ENCODE measurements around the gene BPIFB6.
"Not testable (repeated sequence)": the region's sequence is repeated elsewhere in the genome, so short reads cannot be mapped to it uniquely, and the experiment has no call there.

BPIFB6 gene

GRCh38 chr20:33027769-33028751 lies 3.4 kb upstream of the BPIFB6 start:
- DNase-seq (ENCODE audit: low read depth in 1 of 2, low spot score in 1 of 2): no peak

DNA sequence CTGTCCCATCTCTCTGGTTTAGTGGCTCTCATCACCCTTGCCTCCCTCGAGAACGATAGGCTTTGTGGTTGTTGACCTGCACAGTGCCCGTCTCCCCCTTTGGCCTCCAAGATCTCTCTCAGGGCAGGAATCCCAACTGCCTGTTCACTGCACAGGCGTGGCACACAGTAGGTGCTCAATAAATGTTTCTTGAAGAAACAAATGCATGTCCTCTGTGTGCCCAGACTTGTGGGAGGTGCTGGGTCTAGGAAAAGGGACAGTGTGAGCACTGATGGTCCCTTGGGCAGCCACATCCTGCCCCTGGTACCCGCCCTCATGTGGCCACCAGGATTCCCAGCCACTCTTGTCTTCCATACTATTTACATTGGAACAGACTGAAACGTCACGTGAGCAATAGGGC lies 2.6 kb upstream of the BPIFB6 start:
- DNase-seq (ENCODE audit: low read depth in 1 of 2, low spot score in 1 of 2): no peak

GRCh38 chr20:33030076-33030475 lies 1.4 kb upstream of the BPIFB6 start:
- DNase-seq (ENCODE audit: low read depth in 1 of 2, low spot score in 1 of 2): no peak

DNA sequence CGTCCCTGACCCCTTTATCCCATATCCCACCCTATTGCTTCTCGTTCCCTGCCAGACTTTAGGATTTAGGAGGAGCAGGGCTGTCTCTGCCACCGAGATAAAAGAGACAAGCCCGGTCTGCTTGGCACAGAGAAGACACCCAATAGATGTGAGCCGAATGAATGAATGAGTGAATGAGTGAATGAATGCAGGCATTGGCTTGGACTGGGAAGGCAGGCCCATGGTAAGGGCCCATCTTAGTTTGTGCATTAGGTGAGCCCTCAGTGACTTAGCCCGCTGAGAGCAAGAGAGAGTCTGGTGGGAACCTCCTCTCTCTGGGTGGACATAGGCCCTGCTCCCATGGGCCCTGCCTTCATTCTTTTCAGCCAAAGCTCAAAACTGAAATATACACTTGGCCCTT lies 879 bp upstream of the BPIFB6 start:
- DNase-seq (ENCODE audit: low read depth in 1 of 2, low spot score in 1 of 2): no peak

GRCh38 chr20:33032555-33032954 lies 1.1 kb downstream of the BPIFB6 start:
- no peak for DNase-seq (ENCODE audit: low read depth in 1 of 2, low spot score in 1 of 2)

DNA sequence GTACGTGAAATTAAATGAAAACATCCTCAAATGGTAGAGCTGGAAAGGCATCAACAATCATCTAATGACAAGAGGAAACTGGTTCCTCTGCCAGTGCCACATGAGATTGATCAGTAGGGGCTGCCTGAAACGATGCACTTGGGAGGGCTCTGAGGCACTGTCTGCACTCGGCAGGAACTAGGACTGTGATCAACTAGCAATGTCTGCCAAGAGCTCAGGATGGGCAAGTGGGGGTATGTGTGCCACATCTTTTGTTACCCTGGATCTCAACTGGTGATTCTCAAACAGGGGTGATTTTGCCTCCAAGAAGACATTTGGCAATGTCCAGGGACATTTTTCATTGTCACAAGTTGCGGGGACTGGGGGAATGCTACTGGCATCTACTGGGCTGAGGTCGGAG lies 1.9 kb downstream of the BPIFB6 start:
- DNase-seq (ENCODE audit: low read depth in 1 of 2, low spot score in 1 of 2): no peak

GRCh38 chr20:33034115-33034514 lies 2.7 kb downstream of the BPIFB6 start:
- DNase-seq (ENCODE audit: low read depth in 1 of 2, low spot score in 1 of 2): no peak

DNA sequence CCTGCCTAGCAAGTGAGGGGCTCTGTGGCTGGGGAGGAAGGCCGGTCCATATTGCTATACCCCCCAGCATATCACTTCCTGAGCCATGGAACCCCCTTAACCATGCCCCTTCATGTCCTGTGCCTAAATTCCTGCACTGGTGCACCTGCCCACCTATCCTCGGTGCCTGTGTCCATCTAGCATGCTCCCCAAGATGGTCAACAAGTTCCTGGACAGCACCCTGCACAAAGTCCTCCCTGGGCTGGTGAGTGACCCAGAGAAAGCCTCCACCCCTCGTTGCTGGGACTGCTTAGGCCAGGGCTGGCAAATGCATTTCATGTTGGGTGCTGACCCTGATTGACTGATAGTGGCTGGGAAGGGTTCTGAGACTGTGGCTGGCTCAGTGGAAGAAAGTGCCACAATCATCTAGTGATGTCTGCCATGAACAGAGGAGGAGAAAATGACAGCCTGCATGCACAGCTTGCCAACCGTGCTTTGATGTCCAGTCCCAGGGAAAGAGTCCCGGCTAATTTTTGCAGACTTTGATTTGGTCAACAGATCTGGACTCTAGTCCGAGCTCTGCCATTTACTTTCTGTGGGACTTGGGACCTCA lies 3.5 kb downstream of the BPIFB6 start:
- DNase-seq (ENCODE audit: low read depth in 1 of 2, low spot score in 1 of 2): no peak

- DNase-seq (ENCODE audit: low read depth in 1 of 2, low spot score in 1 of 2): no peak
Observed at GRCh38 chr20:33037456-33037855, 6.0 kb downstream of the BPIFB6 start.

- DNase-seq (ENCODE audit: low read depth in 1 of 2, low spot score in 1 of 2): no peak
Observed at GRCh38 chr20:33038243-33038642, 6.8 kb downstream of the BPIFB6 start.

DNA sequence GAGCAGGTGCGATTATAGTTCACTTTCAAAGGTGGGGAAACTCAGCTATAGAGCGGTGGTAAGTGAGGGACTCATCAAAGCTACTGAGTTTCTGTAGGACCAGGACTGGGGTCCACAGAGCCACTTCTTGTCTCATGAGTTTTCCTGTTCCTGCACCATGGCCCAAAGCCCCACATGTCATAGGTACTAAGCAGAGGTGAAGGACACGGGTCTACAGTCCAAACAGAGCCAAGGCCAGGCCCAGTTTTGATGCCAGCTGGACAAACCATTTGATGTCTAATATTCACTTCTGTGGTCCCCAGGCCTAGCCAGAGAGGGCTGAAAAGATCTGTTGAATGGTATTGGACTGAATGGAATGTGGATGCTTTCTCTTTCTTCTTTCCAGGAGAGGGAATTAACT lies 11.0 kb downstream of the BPIFB6 start:
- no peak for DNase-seq (ENCODE audit: low read depth in 1 of 2, low spot score in 1 of 2)

DNA sequence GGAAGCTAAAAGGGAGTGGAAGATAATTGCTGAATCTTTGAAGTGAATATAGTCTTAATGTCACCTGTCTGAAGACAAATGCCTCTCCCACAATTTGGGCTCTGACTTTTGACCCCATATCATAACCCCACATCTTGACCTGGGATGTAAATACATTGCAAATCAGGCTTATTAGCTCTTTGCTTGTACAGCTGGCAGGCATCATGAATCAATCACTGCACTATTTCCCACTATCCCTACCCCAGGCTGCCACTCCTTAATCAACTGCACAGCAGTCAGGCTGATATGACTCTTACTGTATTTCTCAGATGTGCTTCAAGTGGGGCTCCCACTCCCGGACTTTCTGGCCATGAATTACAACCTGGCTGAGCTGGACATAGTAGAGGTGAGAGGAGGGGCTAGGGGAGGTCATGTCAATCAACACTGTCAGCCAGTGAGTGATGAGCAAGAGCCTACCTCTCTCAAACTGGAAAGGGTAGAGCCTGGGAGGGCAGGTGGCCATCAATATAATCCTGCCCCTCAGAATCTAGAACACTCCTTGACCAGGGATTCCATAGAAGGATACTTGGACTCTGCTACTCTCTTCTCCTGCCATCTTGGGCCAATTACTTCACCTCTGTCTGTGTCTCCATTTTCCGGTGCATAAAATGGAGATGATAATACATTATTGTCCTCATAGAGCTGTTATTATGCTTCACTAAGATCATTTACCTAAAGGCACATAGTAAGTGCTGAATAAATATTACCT lies 11.7 kb downstream of the BPIFB6 start:
- no peak for DNase-seq (ENCODE audit: low read depth in 1 of 2, low spot score in 1 of 2)

DNA sequence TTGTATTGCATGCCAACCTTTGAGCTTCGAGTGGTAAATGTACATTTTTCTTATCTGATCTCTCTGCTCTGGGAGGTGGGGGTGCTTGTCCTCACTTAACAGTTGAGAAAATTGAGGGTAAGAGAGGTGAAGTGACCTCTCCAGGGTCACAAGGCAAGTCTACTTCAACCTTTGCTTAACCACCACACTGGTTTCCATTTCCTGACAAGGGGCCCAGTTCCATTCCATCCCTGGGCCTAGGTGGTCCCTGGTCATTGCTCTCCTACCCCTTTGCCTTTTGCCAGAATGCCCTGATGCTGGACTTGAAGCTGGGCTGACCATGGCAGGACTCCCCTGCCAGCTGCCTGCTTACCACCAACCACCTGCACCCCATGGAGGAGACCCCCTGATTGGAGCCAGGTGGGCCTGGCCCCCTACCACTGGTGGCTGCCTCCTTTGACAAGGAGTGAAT lies 12.3 kb downstream of the BPIFB6 start:
- no peak for DNase-seq (ENCODE audit: low read depth in 1 of 2, low spot score in 1 of 2)

- DNase-seq (ENCODE audit: low read depth in 1 of 2, low spot score in 1 of 2): not testable (repeated sequence)
Observed at GRCh38 chr20:33045129-33045721, 13.8 kb downstream of the BPIFB6 start.

DNA sequence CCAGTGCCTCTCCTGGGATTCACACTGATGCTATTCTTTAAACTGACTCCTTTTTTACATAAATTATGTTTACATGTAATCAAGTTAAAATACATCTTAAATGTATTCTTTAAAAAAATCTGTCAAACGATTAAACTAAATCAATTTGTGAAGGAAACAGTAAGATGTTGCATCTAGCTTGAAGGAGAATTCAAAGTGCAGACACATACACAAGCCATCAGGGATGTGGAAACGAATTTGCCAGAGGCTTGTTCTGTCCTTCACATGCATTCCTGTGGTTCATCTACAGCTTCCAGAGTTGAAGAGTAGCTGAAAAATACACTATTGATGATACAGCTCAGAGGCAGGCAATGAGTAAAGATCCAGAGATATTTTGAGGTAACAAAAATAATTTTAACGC lies 15.0 kb downstream of the BPIFB6 start:
- no peak for DNase-seq (ENCODE audit: low read depth in 1 of 2, low spot score in 1 of 2)

GRCh38 chr20:33051333-33051732 lies 19.9 kb downstream of the BPIFB6 start:
- DNase-seq (ENCODE audit: low read depth in 1 of 2, low spot score in 1 of 2): no peak

- DNase-seq (ENCODE audit: low read depth in 1 of 2, low spot score in 1 of 2): no peak
Observed at GRCh38 chr20:33053291-33054106, 22.1 kb downstream of the BPIFB6 start, which contains the start of gene BPIFB3. TSS of gene BPIFB3 (plus strand) at chr20:33053903. CDS start at chr20:33055436, 1,533 bp downstream.

GRCh38 chr20:33054381-33054780 lies 22.9 kb downstream of the BPIFB6 start:
- no peak for DNase-seq (ENCODE audit: low read depth in 1 of 2, low spot score in 1 of 2)

DNA sequence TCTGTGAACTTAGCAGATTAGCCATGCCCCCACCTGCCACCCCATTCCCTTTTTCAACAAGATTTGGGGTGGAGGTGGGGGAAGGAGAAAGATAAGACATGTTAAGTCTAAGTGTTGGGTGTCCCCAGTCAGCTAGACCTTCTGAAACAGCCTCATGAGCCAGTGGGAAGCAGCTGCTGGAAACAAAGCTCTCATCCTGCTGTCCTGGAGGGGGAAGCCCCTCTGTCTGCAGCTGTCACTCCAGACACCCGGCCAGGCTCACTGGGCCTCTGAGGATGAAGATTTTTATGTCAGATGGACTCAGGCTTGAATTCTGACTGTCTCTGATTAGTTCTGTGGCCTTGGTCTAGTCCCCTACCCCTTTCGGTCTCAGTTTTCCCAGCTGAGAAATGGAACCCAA lies 23.3 kb downstream of the BPIFB6 start:
- no peak for DNase-seq (ENCODE audit: low read depth in 1 of 2, low spot score in 1 of 2)

GRCh38 chr20:33059136-33059535 lies 27.7 kb downstream of the BPIFB6 start:
- DNase-seq (ENCODE audit: low read depth in 1 of 2, low spot score in 1 of 2): no peak
